ENCODE measurements around the gene GNL2. TPM values are rescaled to one million over a fixed set of nuclear protein-coding genes. Genes with fewer than 3 reads are reported as not detected.
"Not testable (repeated sequence)": the region's sequence is repeated elsewhere in the genome, so short reads cannot be mapped to it uniquely, and the experiment has no call there.

Gene GNL2
- total RNA-seq, 1 experiment from 2014 or later: 106 TPM

DNA sequence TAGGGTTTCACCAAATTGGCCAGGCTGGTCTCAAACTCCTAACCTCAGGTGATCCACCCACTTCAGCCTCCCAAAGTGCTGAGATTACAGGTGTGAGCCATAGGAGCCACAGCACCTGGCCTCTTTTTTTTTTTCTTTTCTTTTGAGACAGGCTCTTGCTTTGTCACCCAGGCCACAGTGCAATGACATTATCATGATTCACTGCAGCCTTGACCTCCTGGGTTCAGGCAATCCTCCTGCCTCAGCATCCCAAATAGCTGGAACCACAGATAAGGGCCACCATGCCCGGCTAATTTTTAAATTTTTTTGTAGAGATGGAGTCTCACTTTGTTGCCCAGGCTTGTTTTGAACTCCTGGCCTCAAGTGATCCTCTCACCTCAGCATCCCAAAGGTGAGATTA, 65.8 kb downstream of the GNL2 start:
- not testable (repeated sequence) for H2BK15ac ChIP-seq (ENCODE audit: low read depth, low read length); H3K27me3 ChIP-seq (ENCODE audit: insufficient read depth, low read length); H3K4me3 Mint-ChIP-seq; H3K9me3 Mint-ChIP-seq; DNase-seq; H3K56ac ChIP-seq (ENCODE audit: insufficient read length, low read depth, low read length); H2BK20ac ChIP-seq (ENCODE audit: low read depth, low read length, poor library complexity, severe bottlenecking); H3K4me2 ChIP-seq (ENCODE audit: insufficient read depth, insufficient read length, low read length); H3K79me2 ChIP-seq (ENCODE audit: insufficient read depth, low read length); H3K27ac Mint-ChIP-seq; H3K18ac ChIP-seq (ENCODE audit: insufficient read length, low read depth, low read length); H2BK12ac ChIP-seq (ENCODE audit: insufficient read length, low read depth, low read length); H3K9ac ChIP-seq (ENCODE audit: extremely low read depth, insufficient read length, low read length); H3K36me3 Mint-ChIP-seq (ENCODE audit: insufficient read depth in 1 of 3, low read depth in 3 of 3); H3T11ph ChIP-seq (ENCODE audit: low read length); H3K79me1 ChIP-seq (ENCODE audit: insufficient read depth, low read depth, low read length, poor library complexity, severe bottlenecking); H4K91ac ChIP-seq (ENCODE audit: insufficient read length, low read depth, low read length); H3K9me3 ChIP-seq (ENCODE audit: control insufficient read depth, low read depth, low read length); H2AFZ ChIP-seq (ENCODE audit: low read length); H3K23me2 ChIP-seq (ENCODE audit: insufficient read length, low read depth, low read length, poor library complexity, severe bottlenecking); H3K27me3 Mint-ChIP-seq (ENCODE audit: low read depth); H3K23ac ChIP-seq (ENCODE audit: insufficient read length, low read depth, low read length); H2AK5ac ChIP-seq (ENCODE audit: insufficient read length, low read length); H3K4me1 ChIP-seq (ENCODE audit: insufficient read depth, low read length); H4K20me1 ChIP-seq (ENCODE audit: control insufficient read depth, insufficient read depth, insufficient read length); H3K27ac ChIP-seq (ENCODE audit: insufficient read length, low read depth, low read length); H2BK5ac ChIP-seq (ENCODE audit: insufficient read length, low read length); H3K4me1 Mint-ChIP-seq; H4K5ac ChIP-seq (ENCODE audit: insufficient read length, low read depth, low read length); H3K14ac ChIP-seq (ENCODE audit: insufficient read depth, low read length); H4K8ac ChIP-seq (replicated peaks; ENCODE audit: insufficient read length, low read depth, low read length); H2BK120ac ChIP-seq (ENCODE audit: low read depth, low read length, poor library complexity, severe bottlenecking); H3K4ac ChIP-seq (ENCODE audit: low read depth, low read length)
- WGBS (ENCODE audit: extremely low coverage, insufficient read length, low lambda C conversion rate): no CpG with 5 or more reads among the region's 1 CpG

Measured in H9 (cell line).